ENCODE measurements around the gene SBK2.

GRCh38 chr19:55494172-55494761 lies 42.7 kb downstream of the SBK2 start:
- TF ChIP-seq CTCF (IDR thresholded peaks at IDR 0.05; ENCODE audit: insufficient read depth, low read depth, low read length): no peak
- no peak for TF ChIP-seq EZH2 (IDR thresholded peaks at IDR 0.05; ENCODE audit: insufficient read depth, low read length)
